ENCODE results near the gene FIGNL2.

FIGNL2 gene

GRCh38 chr12:51874000-51874399 is 25.5 kb upstream of the FIGNL2 start:
- Histone ChIP-seq H3K36me3 (ENCODE audit: control insufficient read depth in 2 of 2, insufficient read depth in 2 of 2, low read length in 2 of 2) (no peaks in the 10 kb centered on the region), H3K9me3 (ENCODE audit: control insufficient read depth in 2 of 2, low read length in 2 of 2) (no peaks in the 10 kb centered on the region), H3K27ac (ENCODE audit: low read depth in 2 of 2, low read length in 2 of 2) (no peak overlapping the region), H3K9ac (ENCODE audit: low read depth in 1 of 2, low read length in 2 of 2) (no peak overlapping the region), H3K4me3 (ENCODE audit: low read length in 2 of 2) (no peak overlapping the region), H3K4me1 (ENCODE audit: control insufficient read depth in 2 of 2, insufficient read depth in 2 of 2, low read length in 2 of 2) (peaks cover 3 to 5% of the 10 kb centered on the region in 2 donors), H3K27me3 (ENCODE audit: control insufficient read depth in 2 of 2, insufficient read depth in 2 of 2, low read length in 2 of 2) (peaks cover 5 to 8% of the 10 kb centered on the region in 2 donors)

GRCh38 chr12:51873251-51873994 is 24.9 kb upstream of the FIGNL2 start:
- no peak overlapping the region for H3K4me3 ChIP-seq (ENCODE audit: low read length in 2 of 2)
- peaks cover 6 to 11% of the 10 kb centered on the region in 2 donors for H3K4me1 ChIP-seq (ENCODE audit: control insufficient read depth in 2 of 2, insufficient read depth in 2 of 2, low read length in 2 of 2)
- H3K36me3 ChIP-seq (ENCODE audit: control insufficient read depth in 2 of 2, insufficient read depth in 2 of 2, low read length in 2 of 2): no peaks in the 10 kb centered on the region
- H3K27ac ChIP-seq (ENCODE audit: low read depth in 2 of 2, low read length in 2 of 2): no peak overlapping the region
- H3K9me3 ChIP-seq (ENCODE audit: control insufficient read depth in 2 of 2, low read length in 2 of 2): no peaks in the 10 kb centered on the region
- no peak overlapping the region for H3K9ac ChIP-seq (ENCODE audit: low read depth in 1 of 2, low read length in 2 of 2)
- H3K27me3 ChIP-seq (ENCODE audit: control insufficient read depth in 2 of 2, insufficient read depth in 2 of 2, low read length in 2 of 2): peaks cover 8 to 10% of the 10 kb centered on the region in 2 donors

- H3K27me3 ChIP-seq (ENCODE audit: control insufficient read depth in 2 of 2, insufficient read depth in 2 of 2, low read length in 2 of 2): peaks cover 8 to 14% of the 10 kb centered on the region in 2 donors
- H3K9ac ChIP-seq (ENCODE audit: low read depth in 1 of 2, low read length in 2 of 2): no peak overlapping the region
Observed at GRCh38 chr12:51872689-51872981, 24.1 kb upstream of the FIGNL2 start.

GRCh38 chr12:51871918-51872688 is 23.6 kb upstream of the FIGNL2 start:
- Histone ChIP-seq H3K9me3 (ENCODE audit: control insufficient read depth in 2 of 2, low read length in 2 of 2) (no peaks in the 10 kb centered on the region), H3K27ac (ENCODE audit: low read depth in 2 of 2, low read length in 2 of 2) (no peak overlapping the region), H3K9ac (ENCODE audit: low read depth in 1 of 2, low read length in 2 of 2) (no peak overlapping the region), H3K4me1 (ENCODE audit: control insufficient read depth in 2 of 2, insufficient read depth in 2 of 2, low read length in 2 of 2) (peaks cover 6 to 11% of the 10 kb centered on the region in 2 donors), H3K27me3 (ENCODE audit: control insufficient read depth in 2 of 2, insufficient read depth in 2 of 2, low read length in 2 of 2) (peaks cover 8 to 14% of the 10 kb centered on the region in 2 donors), H3K4me3 (ENCODE audit: low read length in 2 of 2) (no peak overlapping the region), H3K36me3 (ENCODE audit: control insufficient read depth in 2 of 2, insufficient read depth in 2 of 2, low read length in 2 of 2) (no peaks in the 10 kb centered on the region)

More at GRCh38 chr12:51872689-51872981, 24.1 kb upstream of the FIGNL2 start:
- Histone ChIP-seq H3K4me1 (ENCODE audit: control insufficient read depth in 2 of 2, insufficient read depth in 2 of 2, low read length in 2 of 2) (peaks cover 6 to 11% of the 10 kb centered on the region in 2 donors), H3K27ac (ENCODE audit: low read depth in 2 of 2, low read length in 2 of 2) (no peak overlapping the region), H3K9me3 (ENCODE audit: control insufficient read depth in 2 of 2, low read length in 2 of 2) (no peaks in the 10 kb centered on the region), H3K4me3 (ENCODE audit: low read length in 2 of 2) (no peak overlapping the region), H3K36me3 (ENCODE audit: control insufficient read depth in 2 of 2, insufficient read depth in 2 of 2, low read length in 2 of 2) (no peaks in the 10 kb centered on the region)

GRCh38 chr12:51871126-51871525 is 22.6 kb upstream of the FIGNL2 start:
- Histone ChIP-seq H3K27ac (ENCODE audit: low read depth in 2 of 2, low read length in 2 of 2) (no peak overlapping the region), H3K4me3 (ENCODE audit: low read length in 2 of 2) (no peak overlapping the region), H3K27me3 (ENCODE audit: control insufficient read depth in 2 of 2, insufficient read depth in 2 of 2, low read length in 2 of 2) (peaks cover 8 to 14% of the 10 kb centered on the region in 2 donors), H3K4me1 (ENCODE audit: control insufficient read depth in 2 of 2, insufficient read depth in 2 of 2, low read length in 2 of 2) (peaks cover 6 to 11% of the 10 kb centered on the region in 2 donors), H3K9ac (ENCODE audit: low read depth in 1 of 2, low read length in 2 of 2) (no peak overlapping the region), H3K9me3 (ENCODE audit: control insufficient read depth in 2 of 2, low read length in 2 of 2) (no peaks in the 10 kb centered on the region), H3K36me3 (ENCODE audit: control insufficient read depth in 2 of 2, insufficient read depth in 2 of 2, low read length in 2 of 2) (no peaks in the 10 kb centered on the region)

- Histone ChIP-seq H3K9me3 (ENCODE audit: control insufficient read depth in 2 of 2, low read length in 2 of 2) (no peaks in the 10 kb centered on the region), H3K36me3 (ENCODE audit: control insufficient read depth in 2 of 2, insufficient read depth in 2 of 2, low read length in 2 of 2) (no peaks in the 10 kb centered on the region), H3K27me3 (ENCODE audit: control insufficient read depth in 2 of 2, insufficient read depth in 2 of 2, low read length in 2 of 2) (peaks cover 8 to 14% of the 10 kb centered on the region in 2 donors), H3K9ac (ENCODE audit: low read depth in 1 of 2, low read length in 2 of 2) (no peak overlapping the region), H3K27ac (ENCODE audit: low read depth in 2 of 2, low read length in 2 of 2) (no peak overlapping the region), H3K4me3 (ENCODE audit: low read length in 2 of 2) (no peak overlapping the region), H3K4me1 (ENCODE audit: control insufficient read depth in 2 of 2, insufficient read depth in 2 of 2, low read length in 2 of 2) (peaks cover 6 to 11% of the 10 kb centered on the region in 2 donors)
Observed at GRCh38 chr12:51870504-51870903, 22.0 kb upstream of the FIGNL2 start.

GRCh38 chr12:51869931-51870330 is 21.4 kb upstream of the FIGNL2 start:
- Histone ChIP-seq H3K27ac (ENCODE audit: low read depth in 2 of 2, low read length in 2 of 2) (no peak overlapping the region), H3K4me3 (ENCODE audit: low read length in 2 of 2) (no peak overlapping the region), H3K4me1 (ENCODE audit: control insufficient read depth in 2 of 2, insufficient read depth in 2 of 2, low read length in 2 of 2) (peaks cover 6 to 11% of the 10 kb centered on the region in 2 donors), H3K27me3 (ENCODE audit: control insufficient read depth in 2 of 2, insufficient read depth in 2 of 2, low read length in 2 of 2) (peaks cover 8 to 15% of the 10 kb centered on the region in 2 donors), H3K9ac (ENCODE audit: low read depth in 1 of 2, low read length in 2 of 2) (no peak overlapping the region), H3K36me3 (ENCODE audit: control insufficient read depth in 2 of 2, insufficient read depth in 2 of 2, low read length in 2 of 2) (no peaks in the 10 kb centered on the region), H3K9me3 (ENCODE audit: control insufficient read depth in 2 of 2, low read length in 2 of 2) (no peaks in the 10 kb centered on the region)

GRCh38 chr12:51869496-51869865 is 21.0 kb upstream of the FIGNL2 start:
- Histone ChIP-seq H3K4me3 (ENCODE audit: low read length in 2 of 2) (no peak overlapping the region), H3K27ac (ENCODE audit: low read depth in 2 of 2, low read length in 2 of 2) (no peak overlapping the region), H3K36me3 (ENCODE audit: control insufficient read depth in 2 of 2, insufficient read depth in 2 of 2, low read length in 2 of 2) (no peaks in the 10 kb centered on the region), H3K4me1 (ENCODE audit: control insufficient read depth in 2 of 2, insufficient read depth in 2 of 2, low read length in 2 of 2) (peaks cover 6 to 11% of the 10 kb centered on the region in 2 donors), H3K27me3 (ENCODE audit: control insufficient read depth in 2 of 2, insufficient read depth in 2 of 2, low read length in 2 of 2) (peaks cover 8 to 19% of the 10 kb centered on the region in 2 donors), H3K9me3 (ENCODE audit: control insufficient read depth in 2 of 2, low read length in 2 of 2) (no peaks in the 10 kb centered on the region), H3K9ac (ENCODE audit: low read depth in 1 of 2, low read length in 2 of 2) (no peak overlapping the region)

GRCh38 chr12:51868821-51869495 is 20.4 kb upstream of the FIGNL2 start:
- Histone ChIP-seq H3K27me3 (ENCODE audit: control insufficient read depth in 2 of 2, insufficient read depth in 2 of 2, low read length in 2 of 2) (peaks cover 8 to 19% of the 10 kb centered on the region in 2 donors), H3K36me3 (ENCODE audit: control insufficient read depth in 2 of 2, insufficient read depth in 2 of 2, low read length in 2 of 2) (no peaks in the 10 kb centered on the region), H3K9ac (ENCODE audit: low read depth in 1 of 2, low read length in 2 of 2) (no peak overlapping the region), H3K27ac (ENCODE audit: low read depth in 2 of 2, low read length in 2 of 2) (no peak overlapping the region), H3K4me3 (ENCODE audit: low read length in 2 of 2) (peak overlapping the region; percentile 31 to 40), H3K9me3 (ENCODE audit: control insufficient read depth in 2 of 2, low read length in 2 of 2) (no peaks in the 10 kb centered on the region), H3K4me1 (ENCODE audit: control insufficient read depth in 2 of 2, insufficient read depth in 2 of 2, low read length in 2 of 2) (peaks cover 7 to 12% of the 10 kb centered on the region in 2 donors)

Measured in mucosa of rectum (tissue), 2 donors.